DND-41 (cell line): ENCODE data around the gene ANKRD31.
A peak's percentile ranks its signal among the peaks of the same experiment; 100 is the strongest.

Experiments used
- ATAC-seq: fragments of 200-7000 bp; cut with Tn5 transposase; 3 replicates; pipeline ENCODE4 v1.9.1; 2021; ENCODE audit warnings: low read depth; ENCODE audit not compliant: insufficient read depth
- DNase-seq: peaks from one replicate; pipeline ENCODE4 v3.0.0-alpha.2; 2020
- H2AFZ ChIP-seq: 2 replicates; pipeline ENCODE4 v1.6.0; 2012; ENCODE audit warnings: low read depth, low read length
- H3K27ac ChIP-seq: 2 replicates; pipeline ENCODE4 v1.5.1; 2012; ENCODE audit warnings: low read length, inconsistent platforms
- H3K27me3 ChIP-seq: fragments of 200-600 bp; sonication (generic); 2 replicates; pipeline ENCODE4 v1.6.0; 2012; ENCODE audit warnings: low read length, mild to moderate bottlenecking, inconsistent platforms; ENCODE audit not compliant: insufficient read depth, poor library complexity
- H3K36me3 ChIP-seq: 2 replicates; pipeline ENCODE4 v1.5.1; 2012; ENCODE audit warnings: low read length, inconsistent platforms; ENCODE audit not compliant: insufficient read depth
- H3K4me1 ChIP-seq: 2 replicates; pipeline ENCODE4 v1.5.1; 2012; ENCODE audit warnings: mild to moderate bottlenecking, low read length; ENCODE audit not compliant: insufficient read depth
- H3K4me2 ChIP-seq: 2 replicates; pipeline ENCODE4 v1.6.0; 2012; ENCODE audit warnings: mild to moderate bottlenecking, moderate library complexity, low read length, inconsistent platforms; ENCODE audit not compliant: insufficient read depth
- H3K4me3 ChIP-seq, 2 experiments: fragments of 200-600 bp in 1 of 2; shearing (Covaris generic) in 1 of 2; 2 replicates each; pipeline ENCODE4 v1.5.1; 2012 to 2016; ENCODE audit warnings: inconsistent platforms in 2 of 2, low read length in 2 of 2, mild to moderate bottlenecking in 2 of 2, low read depth in 1 of 2, moderate library complexity in 1 of 2
- H3K79me2 ChIP-seq: 2 replicates; pipeline ENCODE4 v1.6.0; 2012; ENCODE audit warnings: low read length, inconsistent platforms; ENCODE audit not compliant: insufficient read depth
- H3K9ac ChIP-seq: 2 replicates; pipeline ENCODE4 v1.6.0; 2012; ENCODE audit warnings: low read depth, mild to moderate bottlenecking, inconsistent platforms, low read length, moderate library complexity
- H3K9me3 ChIP-seq: 2 replicates; pipeline ENCODE4 v1.5.1; 2012; ENCODE audit warnings: low read length, moderate library complexity, mild to moderate bottlenecking, inconsistent platforms; ENCODE audit not compliant: insufficient read depth, severe bottlenecking
- H4K20me1 ChIP-seq: 2 replicates; pipeline ENCODE4 v1.6.0; 2012; ENCODE audit warnings: low read length; ENCODE audit not compliant: insufficient read depth
- EZH2 ChIP-seq: IDR thresholded peaks from 3 replicates; pipeline ENCODE4 v1.6.1; 2012; ENCODE audit warnings: borderline replicate concordance, low read depth, mild to moderate bottlenecking, moderate library complexity, low read length, inconsistent platforms; ENCODE audit not compliant: severe bottlenecking
- TF ChIP-seq, protein P1 (sequence below): IDR thresholded peaks from 2 replicates; pipeline ENCODE4 v1.5.1; 2012; ENCODE audit warnings: borderline replicate concordance, low read length, moderate library complexity, mild to moderate bottlenecking; ENCODE audit not compliant: poor library complexity, severe bottlenecking; ENCODE audit errors: extremely low read depth

The ANKRD31 gene

DNA sequence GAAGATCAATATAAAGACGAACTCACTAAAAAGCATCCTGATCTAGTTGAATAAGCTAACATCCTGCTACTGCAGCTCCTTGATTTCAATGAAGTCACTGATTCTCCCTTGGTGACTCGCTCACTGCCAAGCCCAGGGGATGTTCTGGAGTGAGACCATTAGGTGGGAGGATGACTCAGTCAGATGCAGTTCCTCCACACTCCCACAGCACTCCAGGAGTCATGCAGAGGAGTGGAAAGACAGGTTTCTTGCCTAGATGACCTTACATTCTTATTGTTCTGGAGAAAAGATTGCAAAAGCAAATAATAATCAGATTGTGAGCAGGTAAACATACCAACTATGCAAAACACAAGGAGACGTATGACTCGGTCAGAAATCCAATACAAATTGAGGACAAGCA, 199.6 kb downstream of the ANKRD31 start:
- no peaks in the 10 kb centered on the region for H4K20me1 ChIP-seq
- TF ChIP-seq EZH2, result no peak
- TF ChIP-seq, protein P1, sequence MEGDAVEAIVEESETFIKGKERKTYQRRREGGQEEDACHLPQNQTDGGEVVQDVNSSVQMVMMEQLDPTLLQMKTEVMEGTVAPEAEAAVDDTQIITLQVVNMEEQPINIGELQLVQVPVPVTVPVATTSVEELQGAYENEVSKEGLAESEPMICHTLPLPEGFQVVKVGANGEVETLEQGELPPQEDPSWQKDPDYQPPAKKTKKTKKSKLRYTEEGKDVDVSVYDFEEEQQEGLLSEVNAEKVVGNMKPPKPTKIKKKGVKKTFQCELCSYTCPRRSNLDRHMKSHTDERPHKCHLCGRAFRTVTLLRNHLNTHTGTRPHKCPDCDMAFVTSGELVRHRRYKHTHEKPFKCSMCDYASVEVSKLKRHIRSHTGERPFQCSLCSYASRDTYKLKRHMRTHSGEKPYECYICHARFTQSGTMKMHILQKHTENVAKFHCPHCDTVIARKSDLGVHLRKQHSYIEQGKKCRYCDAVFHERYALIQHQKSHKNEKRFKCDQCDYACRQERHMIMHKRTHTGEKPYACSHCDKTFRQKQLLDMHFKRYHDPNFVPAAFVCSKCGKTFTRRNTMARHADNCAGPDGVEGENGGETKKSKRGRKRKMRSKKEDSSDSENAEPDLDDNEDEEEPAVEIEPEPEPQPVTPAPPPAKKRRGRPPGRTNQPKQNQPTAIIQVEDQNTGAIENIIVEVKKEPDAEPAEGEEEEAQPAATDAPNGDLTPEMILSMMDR, result no peak
- H3K79me2 ChIP-seq, result no peaks in the 10 kb centered on the region
- no peaks in the 10 kb centered on the region for H3K9me3 ChIP-seq
- DNase-seq, result no peak
- no peaks in the 10 kb centered on the region for H3K36me3 ChIP-seq
- no peaks in the 10 kb centered on the region for H3K4me1 ChIP-seq
- no peak overlapping the region for H3K4me3 ChIP-seq
- no peak overlapping the region for H3K4me2 ChIP-seq
- no peaks in the 10 kb centered on the region for H3K27me3 ChIP-seq
- no peak overlapping the region for H3K9ac ChIP-seq
- no peak for ATAC-seq
- H3K27ac ChIP-seq, result no peak overlapping the region
- H2AFZ ChIP-seq, result no peak overlapping the region

DNA sequence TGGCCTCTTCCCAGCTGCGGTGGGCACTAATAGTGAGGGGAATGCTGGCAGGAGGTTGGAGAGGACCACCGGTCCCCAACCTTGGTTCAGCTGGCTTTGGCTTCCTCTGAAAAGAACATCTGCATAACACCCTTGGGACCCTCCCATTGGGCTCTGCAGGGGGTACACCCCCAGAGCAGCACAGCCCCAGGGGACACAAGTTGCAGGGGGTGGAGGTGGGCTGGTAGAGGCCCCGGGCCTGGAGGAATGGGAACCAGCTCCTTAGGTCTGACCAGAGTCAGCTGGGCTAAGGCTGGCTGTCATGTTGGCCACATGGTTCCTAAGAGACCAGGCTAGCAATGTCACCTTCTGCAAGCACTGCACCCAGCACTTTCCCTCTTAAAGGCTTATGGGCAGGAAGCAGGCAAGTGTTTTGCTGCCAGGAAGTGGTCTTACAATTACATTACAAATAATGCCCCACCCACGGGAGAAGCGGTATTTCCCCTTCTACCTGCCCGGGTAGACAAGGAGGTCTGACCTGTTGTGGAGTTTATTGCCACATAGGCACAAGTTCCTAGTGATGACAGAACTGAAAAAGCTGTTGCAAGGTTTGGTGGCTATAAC, 202.4 kb downstream of the ANKRD31 start:
- ATAC-seq (no peak), DNase-seq (peak; percentile 7)
- Histone ChIP-seq H3K27ac (no peak overlapping the region), H3K4me1 (no peaks in the 10 kb centered on the region), H3K4me3 (no peak overlapping the region), H3K9ac (no peak overlapping the region), H3K9me3 (no peaks in the 10 kb centered on the region), H3K27me3 (no peaks in the 10 kb centered on the region), H2AFZ (no peak overlapping the region), H3K36me3 (no peaks in the 10 kb centered on the region), H3K4me2 (no peak overlapping the region), H4K20me1 (no peaks in the 10 kb centered on the region), H3K79me2 (no peaks in the 10 kb centered on the region)
- TF ChIP-seq, protein P1, result no peak
- no peak for TF ChIP-seq EZH2

DNA sequence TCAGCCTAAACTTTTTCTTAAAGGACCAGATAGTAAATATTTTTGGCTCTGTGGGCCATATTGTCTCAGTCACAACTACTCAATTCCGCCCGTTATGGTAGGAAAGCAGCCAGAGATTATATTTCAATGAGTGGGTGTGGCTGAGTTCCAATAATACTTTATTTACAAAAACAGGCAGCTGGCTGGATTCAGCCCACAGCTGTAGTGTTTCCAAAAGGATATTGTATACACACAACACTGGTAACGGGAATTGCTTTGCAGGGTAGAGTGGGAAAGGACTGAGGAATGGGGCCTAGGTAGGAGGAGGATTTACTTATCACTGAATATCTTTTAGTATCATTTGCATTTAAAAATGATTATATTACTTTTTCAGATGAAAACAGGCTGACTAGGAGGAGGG, 205.3 kb downstream of the ANKRD31 start:
- H3K27me3 ChIP-seq, result no peaks in the 10 kb centered on the region
- H2AFZ ChIP-seq, result no peak overlapping the region
- no peaks in the 10 kb centered on the region for H4K20me1 ChIP-seq
- no peak overlapping the region for H3K9ac ChIP-seq
- no peaks in the 10 kb centered on the region for H3K9me3 ChIP-seq
- H3K27ac ChIP-seq, result no peak overlapping the region
- no peak overlapping the region for H3K4me2 ChIP-seq
- no peaks in the 10 kb centered on the region for H3K4me1 ChIP-seq
- no peaks in the 10 kb centered on the region for H3K36me3 ChIP-seq
- no peak overlapping the region for H3K4me3 ChIP-seq
- ATAC-seq, result no peak
- TF ChIP-seq, protein P1, result no peak
- no peak for TF ChIP-seq EZH2
- DNase-seq, result no peak
- no peaks in the 10 kb centered on the region for H3K79me2 ChIP-seq

DNA sequence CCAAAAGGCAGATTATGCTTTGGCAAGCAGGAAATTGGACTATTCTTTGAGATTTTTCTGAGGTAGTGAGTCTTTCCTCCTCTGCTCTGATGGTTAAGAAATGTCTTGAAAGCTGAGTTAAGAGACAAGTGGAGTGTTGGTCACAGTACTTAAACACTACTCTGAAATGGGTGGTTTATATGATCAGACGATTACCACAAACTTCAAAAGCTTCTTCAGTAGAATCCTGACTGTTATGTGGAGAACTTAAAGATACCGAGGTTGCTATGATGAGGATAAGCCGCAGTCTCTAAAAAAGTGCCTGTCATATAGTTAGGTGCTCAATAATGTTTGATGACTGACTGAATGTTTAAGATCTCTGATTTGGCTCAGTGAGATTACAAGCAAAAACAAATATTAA, 208.6 kb downstream of the ANKRD31 start:
- no peaks in the 10 kb centered on the region for H3K36me3 ChIP-seq
- no peaks in the 10 kb centered on the region for H3K4me1 ChIP-seq
- H3K9ac ChIP-seq, result no peak overlapping the region
- no peak overlapping the region for H3K4me2 ChIP-seq
- H3K79me2 ChIP-seq, result no peaks in the 10 kb centered on the region
- H4K20me1 ChIP-seq, result no peaks in the 10 kb centered on the region
- no peaks in the 10 kb centered on the region for H3K9me3 ChIP-seq
- DNase-seq (no peak), ATAC-seq (no peak)
- TF ChIP-seq EZH2, result no peak
- TF ChIP-seq, protein P1, result no peak
- H2AFZ ChIP-seq, result no peak overlapping the region
- H3K4me3 ChIP-seq, result no peak overlapping the region
- H3K27ac ChIP-seq, result no peak overlapping the region
- no peaks in the 10 kb centered on the region for H3K27me3 ChIP-seq
